Upper lobe of left lung (tissue), 4 donors: Measurements from ENCODE around the gene TRIM38.

Experiments
- CTCF ChIP-seq, 6 experiments: fragments of 450-650 bp in 4 of 6; fragments of 200-600 bp in 2 of 6; sonication (generic) in 2 of 6; IDR thresholded peaks; one replicate each; pipeline ENCODE4 v1.5.1; 2016 to 2019; ENCODE audit warnings: antibody characterized with exemption in 6 of 6
- POLR2A ChIP-seq, 4 donors: fragments of 450-650 bp; IDR thresholded peaks; one replicate each; pipeline ENCODE4 v1.5.1; 2016 to 2017; ENCODE audit warnings: antibody characterized with exemption in 4 of 4, mild to moderate bottlenecking in 2 of 4
- POLR2AphosphoS5 ChIP-seq, 2 donors: sonication (generic); formaldehyde crosslinking; IDR thresholded peaks; one replicate each; pipeline ENCODE4 v1.5.1; 2017; ENCODE audit warnings: antibody characterized with exemption in 2 of 2

GRCh38 chr6:26029570-26029856 lies 66.9 kb downstream of the TRIM38 start:
- no peak for TF ChIP-seq CTCF (IDR thresholded peaks at IDR 0.05)
- no peak for TF ChIP-seq POLR2A (IDR thresholded peaks at IDR 0.05)
- TF ChIP-seq POLR2AphosphoS5 (IDR thresholded peaks at IDR 0.05) = no peak
